Smooth muscle cell (in vitro differentiated cells): Measurements from ENCODE around the gene PPM1B. TPM values are rescaled to one million over a fixed set of nuclear protein-coding genes. Genes with fewer than 3 reads are reported as not detected.
A peak's percentile ranks its signal among the peaks of the same experiment; 100 is the strongest.

Experiments
- DNase-seq: peaks from one replicate; lab custom pipeline; 2025; ENCODE audit not compliant: unreplicated experiment; lab: John Stamatoyannopoulos, UW
- H2AFZ ChIP-seq: fragments of 200-600 bp; sonication (generic); 2 replicates; pipeline ENCODE4 v1.6.0; 2016; ENCODE audit warnings: antibody characterized with exemption, low read depth, mild to moderate bottlenecking
- H3F3A ChIP-seq: fragments of 200-600 bp; sonication (generic); 2 replicates; pipeline ENCODE4 v1.6.0; 2017; ENCODE audit warnings: antibody characterized with exemption, low read depth
- H3K27ac ChIP-seq: fragments of 200-600 bp; sonication (generic); 2 replicates; pipeline ENCODE4 v1.5.1; 2016; ENCODE audit warnings: low read depth, mild to moderate bottlenecking
- H3K27me3 ChIP-seq: fragments of 200-600 bp; sonication (generic); 2 replicates; pipeline ENCODE4 v1.6.1; 2016; ENCODE audit warnings: low read depth, mild to moderate bottlenecking
- H3K36me3 ChIP-seq: fragments of 200-600 bp; sonication (generic); 2 replicates; pipeline ENCODE4 v1.5.1; 2016; ENCODE audit warnings: low read depth
- H3K4me1 ChIP-seq: fragments of 200-600 bp; sonication (generic); 2 replicates; pipeline ENCODE4 v1.5.1; 2016; ENCODE audit warnings: low read depth
- H3K4me2 ChIP-seq: fragments of 200-600 bp; sonication (generic); 2 replicates; pipeline ENCODE4 v1.6.0; 2016; ENCODE audit warnings: mild to moderate bottlenecking
- H3K4me3 ChIP-seq: fragments of 200-600 bp; sonication (generic); 2 replicates; pipeline ENCODE4 v1.5.1; 2016; ENCODE audit warnings: mild to moderate bottlenecking
- H3K79me2 ChIP-seq: fragments of 200-600 bp; sonication (generic); 2 replicates; pipeline ENCODE4 v1.6.0; 2016; ENCODE audit warnings: low read depth, mild to moderate bottlenecking
- H3K9ac ChIP-seq: fragments of 200-600 bp; sonication (generic); 2 replicates; pipeline ENCODE4 v1.6.0; 2016; ENCODE audit warnings: low read depth
- H3K9me3 ChIP-seq: fragments of 200-600 bp; sonication (generic); replicated peaks from 2 replicates; pipeline ENCODE4 v1.5.1; 2016; ENCODE audit warnings: low read depth
- H4K20me1 ChIP-seq: fragments of 200-600 bp; sonication (generic); 2 replicates; pipeline ENCODE4 v1.6.0; 2016; ENCODE audit warnings: low read depth
- WGBS: methylation state at CpG from one replicate; pipeline ENCODE4 v1.1.7; 2016; ENCODE audit warnings: low lambda C conversion rate; 5-methylcytosine and 5-hydroxymethylcytosine counted together
- polyA plus RNA-seq: library from polyadenylated mRNA; unstranded; fragments of >200 nt; fragmentation: Nextera tagmentation; extraction: Ambion mirVana; gene quantifications from 2 replicates; pipeline ENCODE4 v1.2.1, GENCODE V29; 2016
- total RNA-seq: library from RNA; depleted of rRNA; stranded (reverse); fragments of >200 nt; gene quantifications from 2 replicates; pipeline ENCODE4 v1.2.3, GENCODE V29; 2014
- TF ChIP-seq, protein P1 (sequence below): fragments of 200-600 bp; sonication (generic); IDR thresholded peaks from 2 replicates; pipeline ENCODE4 v1.5.1; 2017; ENCODE audit warnings: borderline replicate concordance, mild to moderate bottlenecking, antibody characterized with exemption; ENCODE audit not compliant: insufficient read depth, poor library complexity, severe bottlenecking

The PPM1B gene
- total and polyA plus RNA-seq, 2 experiments from 2014 or later = 20.8 to 27.0 TPM

DNA sequence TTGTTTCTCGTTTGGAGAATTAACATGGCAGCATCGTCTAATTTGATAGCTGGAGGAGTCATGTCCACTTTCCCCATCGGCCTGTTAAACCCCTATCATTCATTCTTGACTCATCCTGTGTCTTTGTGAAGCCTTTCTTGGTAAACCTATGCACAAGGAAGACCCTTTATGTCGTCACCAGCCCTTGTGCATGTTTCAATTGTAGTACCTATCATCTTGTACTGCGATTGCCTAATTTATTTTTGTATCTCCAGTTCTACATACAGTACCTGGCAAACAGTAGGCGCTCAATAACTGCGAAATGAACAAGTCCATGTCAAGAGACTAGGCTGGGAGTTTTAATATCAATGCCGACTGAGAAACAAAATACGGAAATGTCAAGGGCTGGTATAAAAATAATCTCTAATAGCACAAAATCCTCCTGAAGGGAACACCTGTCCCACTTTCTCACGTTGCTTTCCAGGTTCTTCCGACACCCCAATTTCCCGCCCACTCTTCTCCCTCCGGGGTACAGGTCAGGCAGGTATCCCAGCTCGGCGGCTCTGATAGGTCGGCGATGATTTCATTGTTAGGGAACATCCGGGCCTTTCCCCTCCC is 1.3 kb upstream of the PPM1B start:
- 36% methylated on average over 18 of the region's 18 CpGs for WGBS
- Histone ChIP-seq H2AFZ (peak overlapping the region; percentile 84), H3K9ac (peak overlapping the region; percentile 45), H3K79me2 (peaks cover 23% of the 10 kb centered on the region), H3K4me1 (peaks cover 13% of the 10 kb centered on the region), H3K36me3 (no peaks in the 10 kb centered on the region), H4K20me1 (peaks cover 30% of the 10 kb centered on the region), H3K4me3 (peak overlapping the region; percentile 71), H3K27me3 (no peaks in the 10 kb centered on the region), H3F3A (peaks cover 6% of the 10 kb centered on the region), H3K27ac (peak overlapping the region; percentile 98), H3K4me2 (peak overlapping the region; percentile 83), H3K9me3 (no peaks in the 10 kb centered on the region)
- TF ChIP-seq, protein P1, sequence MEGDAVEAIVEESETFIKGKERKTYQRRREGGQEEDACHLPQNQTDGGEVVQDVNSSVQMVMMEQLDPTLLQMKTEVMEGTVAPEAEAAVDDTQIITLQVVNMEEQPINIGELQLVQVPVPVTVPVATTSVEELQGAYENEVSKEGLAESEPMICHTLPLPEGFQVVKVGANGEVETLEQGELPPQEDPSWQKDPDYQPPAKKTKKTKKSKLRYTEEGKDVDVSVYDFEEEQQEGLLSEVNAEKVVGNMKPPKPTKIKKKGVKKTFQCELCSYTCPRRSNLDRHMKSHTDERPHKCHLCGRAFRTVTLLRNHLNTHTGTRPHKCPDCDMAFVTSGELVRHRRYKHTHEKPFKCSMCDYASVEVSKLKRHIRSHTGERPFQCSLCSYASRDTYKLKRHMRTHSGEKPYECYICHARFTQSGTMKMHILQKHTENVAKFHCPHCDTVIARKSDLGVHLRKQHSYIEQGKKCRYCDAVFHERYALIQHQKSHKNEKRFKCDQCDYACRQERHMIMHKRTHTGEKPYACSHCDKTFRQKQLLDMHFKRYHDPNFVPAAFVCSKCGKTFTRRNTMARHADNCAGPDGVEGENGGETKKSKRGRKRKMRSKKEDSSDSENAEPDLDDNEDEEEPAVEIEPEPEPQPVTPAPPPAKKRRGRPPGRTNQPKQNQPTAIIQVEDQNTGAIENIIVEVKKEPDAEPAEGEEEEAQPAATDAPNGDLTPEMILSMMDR = no peak
- no peak for DNase-seq

- peak overlapping the region; percentile 98 for H3K27ac ChIP-seq
- peak overlapping the region; percentile 71 for H3K4me3 ChIP-seq
Observed at GRCh38 chr2:44167908-44168680, 581 bp upstream of the PPM1B start.

DNA sequence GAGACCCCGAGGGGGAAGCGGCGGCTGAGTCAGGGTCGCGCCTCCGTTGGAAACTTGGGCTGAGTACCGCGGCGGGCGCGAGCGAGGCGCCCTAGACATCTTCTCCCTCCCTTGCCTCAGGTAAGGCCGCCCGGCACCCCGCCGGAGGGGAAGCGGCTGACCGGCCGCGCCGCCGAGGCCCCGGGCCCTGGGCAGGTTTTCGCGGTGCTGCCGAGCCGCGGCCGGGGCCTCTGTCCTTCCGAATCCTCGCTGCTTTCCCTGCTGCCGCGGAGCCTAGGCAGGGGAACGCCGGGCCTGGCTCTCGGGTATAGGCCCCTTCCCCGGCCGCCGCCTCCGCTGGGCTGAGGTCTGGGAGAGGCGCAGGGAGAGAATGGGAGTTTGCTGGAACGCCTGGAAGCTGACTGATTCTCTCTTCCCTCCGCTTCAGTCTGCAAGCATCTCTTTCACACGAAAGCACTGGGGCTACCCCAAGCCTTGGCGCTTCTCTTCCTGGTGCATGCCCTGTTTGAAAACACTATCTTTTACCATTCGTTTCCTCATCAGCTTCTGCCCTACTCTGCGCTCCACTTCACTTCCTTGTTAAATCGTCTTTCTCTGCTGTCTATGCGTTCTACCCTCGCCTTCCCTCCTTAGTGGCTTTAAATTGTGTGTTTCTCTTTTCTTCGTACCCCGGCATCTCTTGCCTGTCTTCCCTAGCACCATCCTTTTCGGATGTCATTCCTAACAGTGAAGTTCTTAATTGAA is 652 bp downstream of the PPM1B start:
- peak; percentile 60 for DNase-seq
- Histone ChIP-seq H3K9ac (peak overlapping the region; percentile 93), H3K4me2 (peak overlapping the region; percentile 88), H3K79me2 (peaks cover 42% of the 10 kb centered on the region), H2AFZ (peak overlapping the region; percentile 75), H3K4me3 (peak overlapping the region; percentile 79), H4K20me1 (peaks cover 50% of the 10 kb centered on the region), H3K4me1 (peaks cover 13% of the 10 kb centered on the region), H3K27me3 (no peaks in the 10 kb centered on the region), H3K9me3 (no peaks in the 10 kb centered on the region), H3K36me3 (no peaks in the 10 kb centered on the region), H3F3A (peaks cover 6% of the 10 kb centered on the region), H3K27ac (peak overlapping the region; percentile 92)
- TF ChIP-seq, protein P1 = no peak
- WGBS = under 1% methylated on average over 53 of the region's 54 CpGs

More at GRCh38 chr2:44167908-44168680, 581 bp upstream of the PPM1B start:
- no peaks in the 10 kb centered on the region for H3K9me3 ChIP-seq
- peaks cover 13% of the 10 kb centered on the region for H3K4me1 ChIP-seq
- peak overlapping the region; percentile 93 for H3K9ac ChIP-seq
- peak overlapping the region; percentile 94 for H2AFZ ChIP-seq
- peaks cover 37% of the 10 kb centered on the region for H4K20me1 ChIP-seq
- H3K79me2 ChIP-seq = peaks cover 30% of the 10 kb centered on the region
- peak overlapping the region; percentile 83 for H3K4me2 ChIP-seq
- no peaks in the 10 kb centered on the region for H3K27me3 ChIP-seq
- DNase-seq = peak; percentile 97
- H3F3A ChIP-seq = peaks cover 6% of the 10 kb centered on the region
- under 1% methylated on average over 43 of the region's 46 CpGs for WGBS
- TF ChIP-seq, protein P1 = no peak
- no peaks in the 10 kb centered on the region for H3K36me3 ChIP-seq
